SKM-1 (cell line): ENCODE data around the gene CRYZL1.
"Not testable (repeated sequence)": the region's sequence is repeated elsewhere in the genome, so short reads cannot be mapped to it uniquely, and the experiment has no call there.

Experiments
- DNase-seq: peaks from one replicate; lab custom pipeline; 2025; ENCODE audit not compliant: unreplicated experiment; lab: John Stamatoyannopoulos, UW

Gene CRYZL1

DNA sequence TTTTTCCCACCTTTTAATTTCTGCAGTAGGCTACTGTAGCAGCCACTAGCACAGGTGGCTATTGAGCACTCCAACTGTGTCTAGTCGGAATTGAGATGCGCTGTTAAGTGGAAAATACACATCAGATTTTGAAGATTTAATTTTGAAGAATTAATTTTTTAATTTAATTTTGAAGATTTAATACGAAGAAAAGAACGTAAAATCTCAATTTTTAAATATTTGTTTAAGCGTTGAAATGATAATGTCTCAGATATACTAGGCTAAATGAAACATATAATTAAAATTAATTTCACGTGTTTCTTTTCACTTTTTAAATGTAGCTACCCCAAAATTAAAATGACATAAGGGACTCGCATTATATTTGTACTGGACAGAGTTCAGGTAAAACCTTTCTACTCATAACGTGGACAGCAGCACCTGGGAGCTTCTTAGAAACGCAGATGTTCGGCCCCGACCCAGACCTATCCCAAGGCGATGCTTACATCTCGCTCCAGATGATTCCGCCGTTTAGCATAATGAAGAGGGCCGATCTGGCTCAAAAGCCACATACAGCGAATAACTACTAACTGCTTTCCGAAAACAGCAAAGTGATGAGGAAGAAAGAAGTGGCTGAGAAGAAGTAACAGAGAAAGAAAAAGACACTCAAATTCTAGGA is 717 bp downstream of the CRYZL1 start:
- no peak for DNase-seq

- DNase-seq = no peak
These were observed 7.3 kb downstream of the CRYZL1 start for GRCh38 chr21:33634254-33634653.

- DNase-seq = not testable (repeated sequence)
These were observed 15.4 kb downstream of the CRYZL1 start for GRCh38 chr21:33626151-33626550.

DNA sequence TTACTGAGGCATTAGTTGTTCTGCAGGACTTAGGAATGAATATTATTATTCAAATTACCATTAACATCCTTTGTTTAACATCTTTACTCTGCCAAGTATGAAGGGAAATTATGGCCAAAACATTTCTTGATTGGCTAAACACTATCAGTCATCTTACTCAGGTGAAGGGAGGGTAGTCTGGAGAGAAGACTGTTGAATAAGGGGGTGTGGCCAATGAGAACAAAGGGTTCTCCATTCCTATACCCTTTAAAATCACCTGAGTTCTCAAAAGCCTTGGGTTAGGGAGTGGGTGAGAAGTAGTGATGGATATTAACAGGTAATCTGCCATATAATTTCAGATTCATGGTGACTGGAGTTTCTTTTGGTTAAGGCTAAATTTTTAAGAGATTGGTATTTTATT is 19.3 kb downstream of the CRYZL1 start:
- no peak for DNase-seq

DNA sequence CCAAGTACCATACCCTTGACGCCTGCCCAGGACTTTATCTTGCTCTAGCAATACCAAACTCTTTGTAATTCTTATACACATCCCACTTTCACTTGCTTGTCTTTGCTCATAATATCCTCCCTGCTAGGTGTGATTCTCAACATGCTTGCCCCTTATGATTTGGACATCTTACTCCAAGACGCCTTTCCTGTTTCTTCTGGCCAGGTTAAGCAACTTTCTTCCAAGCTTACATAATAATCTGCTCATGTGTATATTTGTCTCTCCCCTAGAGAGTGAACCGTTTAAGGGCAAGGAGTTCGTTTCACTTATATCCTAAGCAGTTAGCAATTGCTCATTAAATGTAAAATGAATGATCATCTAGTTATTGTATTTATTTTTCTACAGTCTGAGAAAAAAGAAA is 21.8 kb downstream of the CRYZL1 start:
- peak; percentile 38 for DNase-seq

- DNase-seq = no peak
These were observed 23.1 kb downstream of the CRYZL1 start for GRCh38 chr21:33618407-33618806.

DNA sequence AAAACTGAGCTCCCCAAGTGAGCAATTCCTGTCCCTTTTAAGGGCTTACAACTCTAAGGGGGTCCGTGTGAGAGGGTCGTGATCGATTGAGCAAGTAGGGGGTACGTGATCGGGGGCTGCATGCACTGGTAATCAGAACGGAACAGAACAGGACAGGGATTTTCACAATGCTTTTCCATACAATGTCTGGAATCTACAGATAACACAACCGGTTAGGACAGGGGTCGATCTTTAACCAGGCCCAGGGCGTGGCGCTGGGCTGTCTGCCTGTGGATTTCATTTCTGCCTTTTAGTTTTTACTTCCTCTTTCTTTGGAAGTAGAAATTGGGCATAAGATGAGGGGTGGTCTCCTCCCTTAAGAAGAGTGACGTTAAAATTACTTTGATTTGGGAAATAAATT is 24.0 kb downstream of the CRYZL1 start:
- DNase-seq = not testable (repeated sequence)

GRCh38 chr21:33611006-33611744 is 30.4 kb downstream of the CRYZL1 start:
- DNase-seq = no peak

GRCh38 chr21:33608559-33608958 is 33.0 kb downstream of the CRYZL1 start:
- DNase-seq = no peak

- no peak for DNase-seq
These were observed 43.5 kb downstream of the CRYZL1 start for GRCh38 chr21:33598051-33598450.

DNA sequence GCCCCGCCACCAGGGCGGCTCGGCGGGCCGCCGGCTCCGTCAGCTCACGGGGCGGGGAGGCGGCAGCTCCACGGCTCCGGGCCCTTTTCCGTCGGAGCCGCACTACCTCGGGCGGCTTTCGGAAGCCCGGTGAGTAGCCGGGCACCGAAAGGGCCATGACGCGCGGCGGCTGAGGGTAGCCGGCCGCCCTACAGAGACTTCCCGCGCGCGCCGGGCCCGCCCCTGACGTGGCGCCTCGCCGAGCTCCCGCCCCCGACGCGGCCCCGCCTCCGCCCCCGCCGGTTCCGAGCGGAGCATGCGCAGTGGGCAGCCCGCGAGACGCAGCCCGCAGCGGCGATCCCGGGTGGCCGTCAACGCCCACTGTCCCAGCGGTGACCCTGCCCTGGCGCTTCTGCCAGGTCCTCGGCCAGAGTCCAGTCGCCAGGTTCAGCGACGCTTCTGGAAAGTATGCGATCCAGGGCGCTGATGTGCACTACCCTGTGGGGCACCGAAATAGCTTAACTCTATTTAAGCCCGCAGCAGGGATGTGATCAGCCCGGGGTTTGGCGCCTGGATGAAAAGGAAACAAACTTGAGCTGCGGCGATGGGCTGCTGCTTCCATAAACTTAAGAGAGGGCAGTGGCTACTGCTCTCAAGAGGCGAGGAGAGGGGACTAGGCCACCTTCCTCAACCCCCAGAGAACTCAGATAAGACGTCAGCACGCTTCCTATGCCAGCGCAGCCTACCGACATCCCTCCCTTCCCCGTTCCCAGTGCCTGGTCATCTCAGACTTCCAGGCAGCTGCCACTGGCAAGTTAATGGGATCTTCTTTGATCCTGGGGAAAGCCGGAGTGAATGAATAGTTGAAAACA is 52.8 kb downstream of the CRYZL1 start, which contains the start of gene DONSON:
TSS of gene DONSON (minus strand) at position 200 of the 851 bp plus-strand sequence. CDS start at position 157, 43 bp downstream.
- peak; percentile 76 for DNase-seq

DNA sequence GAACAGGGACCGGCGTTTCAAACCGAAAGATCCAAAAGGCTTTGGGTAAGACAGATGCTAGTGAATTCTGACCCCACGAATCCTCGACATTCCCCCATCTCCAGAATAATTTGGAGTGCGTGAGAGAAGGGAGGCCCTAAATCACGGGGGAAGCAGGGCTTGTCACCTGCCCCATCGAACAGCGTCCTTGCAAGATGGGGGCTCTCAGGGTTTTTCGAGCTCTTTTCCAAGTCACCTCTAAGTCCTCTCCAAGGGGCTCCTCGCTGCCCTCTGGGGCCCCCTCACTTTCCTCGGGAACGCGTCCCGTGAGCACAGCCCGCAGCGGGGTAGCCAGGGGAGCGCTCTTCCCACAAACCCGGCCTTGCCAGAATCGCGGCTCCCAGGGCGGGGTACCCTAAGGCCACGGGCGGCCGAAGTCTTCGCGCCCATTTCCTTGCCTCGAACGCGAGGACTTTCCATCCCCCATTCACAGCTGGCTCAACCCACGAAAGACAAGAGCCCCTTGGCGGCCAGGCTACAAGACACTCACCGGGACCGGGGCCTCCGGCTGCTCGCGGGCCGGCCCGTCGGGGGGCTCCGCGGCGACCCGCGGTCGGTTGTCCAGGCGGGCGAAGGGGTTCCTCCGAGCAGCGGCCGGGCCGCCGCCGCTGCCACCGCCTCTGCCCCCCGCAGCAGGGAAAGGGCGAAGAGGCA is 53.6 kb downstream of the CRYZL1 start:
- no peak for DNase-seq

- no peak for DNase-seq
These were observed 54.6 kb downstream of the CRYZL1 start for GRCh38 chr21:33586927-33587326.

GRCh38 chr21:33584455-33584854 is 57.1 kb downstream of the CRYZL1 start:
- no peak for DNase-seq

- DNase-seq = no peak
These were observed 62.5 kb downstream of the CRYZL1 start for GRCh38 chr21:33578959-33579542.

- no peak for DNase-seq
These were observed 63.3 kb downstream of the CRYZL1 start for GRCh38 chr21:33578214-33578613.

- not testable (repeated sequence) for DNase-seq
These were observed 64.8 kb downstream of the CRYZL1 start for GRCh38 chr21:33576741-33577141.

DNA sequence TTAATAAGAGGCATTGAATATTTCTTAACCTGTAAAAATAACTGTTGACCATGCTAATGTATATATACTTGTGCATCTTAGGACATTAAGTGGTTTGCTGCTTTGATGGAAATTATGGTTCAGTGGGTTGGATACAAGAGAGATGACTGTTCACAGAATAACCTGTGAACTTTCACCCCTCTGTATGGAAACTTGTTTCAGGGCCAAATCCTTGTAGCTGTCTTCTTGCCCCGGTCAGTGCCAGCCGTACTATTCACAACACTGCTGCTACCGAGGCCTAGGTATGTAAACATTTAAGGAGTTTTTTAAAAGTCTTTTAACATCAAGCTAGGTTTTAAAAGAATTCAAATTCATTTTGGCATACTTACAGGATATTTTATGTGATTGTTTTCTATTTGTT is 69.2 kb downstream of the CRYZL1 start:
- no peak for DNase-seq

GRCh38 chr21:33569991-33570390 is 71.5 kb downstream of the CRYZL1 start:
- DNase-seq = no peak

- DNase-seq = no peak
These were observed 73.1 kb downstream of the CRYZL1 start for GRCh38 chr21:33568448-33568847.

GRCh38 chr21:33567914-33568313 is 73.6 kb downstream of the CRYZL1 start:
- no peak for DNase-seq
